H1 (cell line): Measurements from ENCODE around the gene ITGB2. TPM values are rescaled to one million over a fixed set of nuclear protein-coding genes. Genes with fewer than 3 reads are reported as not detected.

Source experiments
- CTCF ChIA-PET: fragments of 300-600 bp; sonication (Branson Sonifier 250); formaldehyde crosslinking; loops from one replicate; lab custom pipeline; 2021; ENCODE audit not compliant: partially characterized antibody; lab: Charles Lee
- POLR2A ChIA-PET: fragments of 300-600 bp; sonication (Branson Sonifier 250); formaldehyde crosslinking; loops from one replicate; lab custom pipeline; 2021; ENCODE audit warnings: inconsistent platforms; ENCODE audit not compliant: partially characterized antibody; lab: Charles Lee
- DNase-seq, 2 experiments: peaks; one replicate each; pipeline versions ENCODE4 v3.0.0 to v3.0.0-alpha.2; 2010 to 2022; ENCODE audit warnings: low spot score in 2 of 2, low read depth in 1 of 2, mixed read lengths in 1 of 2
- FAIRE-seq: peaks from 2 replicates; lab custom pipeline; 2011; peaks lifted over from hg19 to GRCh38; lab: Jason Lieb, UNC
- H2AFZ ChIP-seq: 2 replicates; pipeline ENCODE4 v1.8.1; 2012; ENCODE audit warnings: low read length, inconsistent platforms
- H2AK5ac ChIP-seq: 2 replicates; pipeline ENCODE4 v1.6.1; 2013; ENCODE audit warnings: low read depth, low read length
- H2BK120ac ChIP-seq: replicated peaks from 2 replicates; pipeline ENCODE3; 2013; ENCODE audit warnings: low read depth, low read length, inconsistent platforms
- H2BK12ac ChIP-seq: 2 replicates; pipeline ENCODE4 v1.6.1; 2013; ENCODE audit warnings: low read depth, low read length
- H2BK15ac ChIP-seq: 2 replicates; pipeline ENCODE4 v1.6.1; 2013; ENCODE audit warnings: low read length
- H2BK20ac ChIP-seq: 2 replicates; pipeline ENCODE4 v1.6.1; 2013; ENCODE audit warnings: low read length
- H2BK5ac ChIP-seq: 2 replicates; pipeline ENCODE4 v1.6.1; 2013; ENCODE audit warnings: low read depth, low read length
- H3K14ac ChIP-seq: 2 replicates; pipeline ENCODE4 v1.6.1; 2013; ENCODE audit warnings: inconsistent platforms; ENCODE audit not compliant: insufficient read length
- H3K18ac ChIP-seq: 2 replicates; pipeline ENCODE4 v1.6.1; 2013; ENCODE audit warnings: low read length; ENCODE audit errors: extremely low read depth
- H3K23ac ChIP-seq: 2 replicates; pipeline ENCODE4 v1.6.1; 2013; ENCODE audit warnings: inconsistent platforms; ENCODE audit not compliant: insufficient read length
- H3K23me2 ChIP-seq: 2 replicates; pipeline ENCODE4 v1.6.1; 2013; ENCODE audit warnings: low read depth, low read length
- H3K27ac ChIP-seq: 2 replicates; pipeline ENCODE4 v1.6.1; 2011; ENCODE audit warnings: low read depth, low read length, inconsistent platforms
- H3K27me3 ChIP-seq, 4 experiments: replicated peaks in 1 of 4; 1 replicate in 1 of 4; 2 replicates in 3 of 4; pipeline versions ENCODE4 v1.6.1 to v1.8.1; 2011 to 2013; ENCODE audit warnings: low read length in 3 of 4, mild to moderate bottlenecking in 3 of 4, inconsistent platforms in 2 of 4, mixed read lengths in 2 of 4, moderate library complexity in 1 of 4; ENCODE audit not compliant: control insufficient read depth in 3 of 4, insufficient read depth in 3 of 4; ENCODE audit errors: extremely low read depth in 1 of 4
- H3K36me3 ChIP-seq, 4 experiments: 2 replicates each; pipeline versions ENCODE4 v1.6.1 to v1.8.1; 2011 to 2013; ENCODE audit warnings: mild to moderate bottlenecking in 4 of 4, low read length in 3 of 4, moderate library complexity in 2 of 4, control low read depth in 1 of 4, inconsistent platforms in 1 of 4; ENCODE audit not compliant: insufficient read depth in 4 of 4, control insufficient read depth in 2 of 4
- H3K4ac ChIP-seq: replicated peaks from 2 replicates; pipeline ENCODE3; 2013; ENCODE audit warnings: low read length, low read depth, mixed read lengths, inconsistent platforms; ENCODE audit not compliant: insufficient read length
- H3K4me1 ChIP-seq, 4 experiments: replicated peaks in 1 of 4; 1 replicate in 1 of 4; 2 replicates in 3 of 4; pipeline versions ENCODE4 v1.6.1 to v1.8.1; 2011 to 2013; ENCODE audit warnings: low read length in 3 of 4, inconsistent platforms in 2 of 4, mixed read lengths in 1 of 4; ENCODE audit not compliant: insufficient read depth in 4 of 4, control insufficient read depth in 3 of 4
- H3K4me2 ChIP-seq, 2 experiments: 2 replicates each; pipeline versions ENCODE4 v1.6.1 to v1.8.1; 2011 to 2013; ENCODE audit warnings: low read depth in 2 of 2, low read length in 2 of 2, control low read depth in 1 of 2, inconsistent platforms in 1 of 2, mild to moderate bottlenecking in 1 of 2; ENCODE audit not compliant: insufficient read depth in 1 of 2
- H3K4me3 ChIP-seq, 4 experiments: fragments of 200-600, 300-600 bp in 1 of 4; sonication (generic), shearing (Covaris generic), sonication (Bioruptor Twin) in 1 of 4; 2 replicates each; pipeline versions ENCODE4 v1.5.1 to v1.8.1; 2011 to 2016; ENCODE audit warnings: low read length in 4 of 4, low read depth in 3 of 4, control low read depth in 2 of 4, inconsistent platforms in 2 of 4, mild to moderate bottlenecking in 2 of 4, mixed read lengths in 1 of 4, moderate library complexity in 1 of 4; ENCODE audit not compliant: insufficient read depth in 2 of 4; ENCODE audit errors: extremely low read depth in 1 of 4
- H3K56ac ChIP-seq: replicated peaks from 2 replicates; pipeline ENCODE3; 2013; ENCODE audit warnings: low read depth, mild to moderate bottlenecking, mixed read lengths, low read length, inconsistent platforms; ENCODE audit not compliant: insufficient read length
- H3K79me1 ChIP-seq: 2 replicates; pipeline ENCODE4 v1.6.1; 2013; ENCODE audit warnings: low read depth, low read length, control low read depth
- H3K79me2 ChIP-seq, 2 experiments: 2 replicates each; pipeline versions ENCODE4 v1.6.1 to v1.8.1; 2012 to 2013; ENCODE audit warnings: low read length in 2 of 2, mild to moderate bottlenecking in 2 of 2, inconsistent platforms in 1 of 2; ENCODE audit not compliant: insufficient read depth in 2 of 2, control insufficient read depth in 1 of 2
- H3K9ac ChIP-seq, 4 experiments: replicated peaks in 1 of 4; 1 replicate in 1 of 4; 2 replicates in 3 of 4; pipeline versions ENCODE4 v1.6.1 to v1.8.1; 2011 to 2013; ENCODE audit warnings: low read depth in 3 of 4, low read length in 3 of 4, control low read depth in 2 of 4, mild to moderate bottlenecking in 2 of 4, moderate library complexity in 2 of 4, inconsistent platforms in 1 of 4; ENCODE audit errors: extremely low read depth in 1 of 4
- H3K9me3 ChIP-seq, 2 experiments: 2 replicates each; pipeline versions ENCODE4 v1.6.1 to v1.8.1; 2012 to 2013; ENCODE audit warnings: mild to moderate bottlenecking in 2 of 2, moderate library complexity in 2 of 2, control low read depth in 1 of 2, inconsistent platforms in 1 of 2, low read depth in 1 of 2, low read length in 1 of 2, mixed read lengths in 1 of 2; ENCODE audit not compliant: insufficient read depth in 2 of 2
- H4K20me1 ChIP-seq, 2 experiments: replicated peaks in 1 of 2; 2 replicates each; pipeline versions ENCODE3 to v1.8.1; 2011 to 2013; ENCODE audit warnings: inconsistent platforms in 2 of 2, low read length in 2 of 2, mild to moderate bottlenecking in 1 of 2; ENCODE audit not compliant: insufficient read depth in 2 of 2, control insufficient read depth in 1 of 2
- H4K5ac ChIP-seq: 2 replicates; pipeline ENCODE4 v1.6.1; 2013; ENCODE audit warnings: low read length, low read depth, mixed read lengths, inconsistent platforms; ENCODE audit not compliant: insufficient read length
- H4K8ac ChIP-seq: 2 replicates; pipeline ENCODE4 v1.8.0; 2013; ENCODE audit warnings: mild to moderate bottlenecking, moderate library complexity, low read length, inconsistent platforms; ENCODE audit not compliant: insufficient read depth; ENCODE audit errors: extremely low read depth
- H4K91ac ChIP-seq: replicated peaks from 2 replicates; pipeline ENCODE3; 2013; ENCODE audit warnings: low read length, mixed read lengths, inconsistent platforms; ENCODE audit not compliant: insufficient read length
- ASH2L ChIP-seq: fragments of 200-600, 300-600 bp; sonication (generic); IDR thresholded peaks from one replicate; pipeline ENCODE4 v1.7.1; 2017; ENCODE audit warnings: low read length
- CTBP2 ChIP-seq: IDR thresholded peaks from 2 replicates; pipeline ENCODE4 v1.7.0; 2011; ENCODE audit warnings: borderline replicate concordance, mild to moderate bottlenecking, moderate library complexity, mixed read lengths, low read length; ENCODE audit not compliant: insufficient read depth, insufficient read length
- SIRT6 ChIP-seq: IDR thresholded peaks from one replicate; pipeline ENCODE4 v1.7.1; 2012; ENCODE audit warnings: low read length, inconsistent platforms
- SP1 ChIP-seq: IDR thresholded peaks from 2 replicates; pipeline ENCODE4 v1.6.1; 2011; ENCODE audit warnings: low read depth, low read length
- WGBS, 2 experiments: shearing (Covaris generic) in 1 of 2; methylation state at CpG; one replicate each; pipeline versions ENCODE4 v1.1.6 to v1.1.7; 2013 to 2015; ENCODE audit warnings: low lambda C conversion rate in 2 of 2, mixed read lengths in 2 of 2, inconsistent platforms in 1 of 2, low coverage in 1 of 2, missing lambda C conversion rate in 1 of 2; ENCODE audit not compliant: insufficient replicate concordance in 2 of 2, insufficient coverage in 1 of 2, insufficient read length in 1 of 2; ENCODE audit errors: extremely low coverage in 1 of 2, missing lambda C conversion rate in 1 of 2; 5-methylcytosine and 5-hydroxymethylcytosine counted together
- polyA plus RNA-seq, 7 experiments: library from polyadenylated mRNA; depleted of rRNA in 3 of 7; stranded (reverse) in 5 of 7; unstranded in 2 of 7; fragments of >200 nt in 5 of 7; fragments of 200-250 nt in 2 of 7; gene quantifications; 1 replicate in 5 of 7; 2 replicates in 1 of 7; 4 replicates in 1 of 7; pipeline versions ENCODE4 v1.2.1 to v1.2.3, GENCODE V29; 2011 to 2013; ENCODE audit warnings: missing spikeins in 2 of 7, mixed read lengths in 2 of 7
- total RNA-seq: library from RNA; stranded (reverse); fragmentation: NEBNext Ultra II Directional; extraction: Animal tissue kit (Norgen Biotek cat#: 25700); gene quantifications from 2 replicates; pipeline ENCODE4 v1.2.1, GENCODE V29; 2021

The ITGB2 gene
- total and polyA plus RNA-seq, 2 of the 8 experiments (the other 6 are each of a cell fraction or from before 2014, with no cell fraction given): 0.24 to 0.63 TPM

GRCh38 chr21:44865561-44866280, 55.0 kb downstream of the ITGB2 start:
- Histone ChIP-seq H3K4ac (no peak overlapping the region), H2AK5ac (no peak overlapping the region; the same call in 1 of the 2 replicates), H2AFZ (no peak overlapping the region), H3K4me1 (peaks cover 0 to 14% (median 8%) of the 10 kb centered on the region in 4 experiments; a peak in 5 of 7 replicates), H3K23me2 (peaks cover 6% of the 10 kb centered on the region; the same call in 1 of the 2 replicates), H3K9me3 (no peaks in the 10 kb centered on the region), H2BK5ac (peak overlapping the region; percentile 75; the same call in 1 of the 2 replicates), H3K9ac (no peak overlapping the region), H2BK12ac (peak overlapping the region; percentile 68), H3K14ac (no peak overlapping the region), H3K4me2 (no peak overlapping the region; a peak in 1 of 4 replicates), H3K36me3 (peaks cover 5 to 12% (median 7%) of the 10 kb centered on the region in 4 experiments; a peak in 7 of 8 replicates), H4K8ac (no peak overlapping the region), H3K4me3 (no peak overlapping the region), H3K18ac (no peak overlapping the region), H2BK20ac (no peak overlapping the region), H3K79me2 (peaks cover 37 to 95% of the 10 kb centered on the region in 2 experiments), H3K27me3 (no peaks in the 10 kb centered on the region; a peak in 1 of 7 replicates), H3K79me1 (peaks cover 28% of the 10 kb centered on the region), H4K5ac (no peak overlapping the region), H2BK120ac (no peak overlapping the region), H3K23ac (no peak overlapping the region), H3K56ac (no peak overlapping the region), H2BK15ac (no peak overlapping the region), H4K20me1 (peaks cover 22 to 55% of the 10 kb centered on the region in 2 experiments), H3K27ac (no peak overlapping the region), H4K91ac (no peak overlapping the region)
- ChIA-PET CTCF (interaction anchor here (0.6 kb wide), 1 partner anchor 427 kb away, joined by 5 read pairs; no protein-coding TSS in a partner anchor), POLR2A (no interaction called here)
- TF ChIP-seq SIRT6 (no peak), ASH2L (no peak), SP1 (no peak), CTBP2 (no peak)
- DNase-seq (no peak), FAIRE-seq (no peak)
- WGBS, 2 experiments: 91% methylated on average over 12 of the region's 12 CpGs; no CpG with 5 or more reads in 1 of the 2 experiments
